GM12873 (cell line): Measurements from ENCODE around the gene NOL3.

Experiments
- TF ChIP-seq, protein P1 (sequence below): IDR thresholded peaks from 2 replicates; pipeline ENCODE4 v1.5.1; 2012; ENCODE audit warnings: low read depth, mild to moderate bottlenecking, moderate library complexity, low read length, control low read depth; ENCODE audit not compliant: insufficient read depth; ENCODE audit errors: missing control alignments

The NOL3 gene

DNA sequence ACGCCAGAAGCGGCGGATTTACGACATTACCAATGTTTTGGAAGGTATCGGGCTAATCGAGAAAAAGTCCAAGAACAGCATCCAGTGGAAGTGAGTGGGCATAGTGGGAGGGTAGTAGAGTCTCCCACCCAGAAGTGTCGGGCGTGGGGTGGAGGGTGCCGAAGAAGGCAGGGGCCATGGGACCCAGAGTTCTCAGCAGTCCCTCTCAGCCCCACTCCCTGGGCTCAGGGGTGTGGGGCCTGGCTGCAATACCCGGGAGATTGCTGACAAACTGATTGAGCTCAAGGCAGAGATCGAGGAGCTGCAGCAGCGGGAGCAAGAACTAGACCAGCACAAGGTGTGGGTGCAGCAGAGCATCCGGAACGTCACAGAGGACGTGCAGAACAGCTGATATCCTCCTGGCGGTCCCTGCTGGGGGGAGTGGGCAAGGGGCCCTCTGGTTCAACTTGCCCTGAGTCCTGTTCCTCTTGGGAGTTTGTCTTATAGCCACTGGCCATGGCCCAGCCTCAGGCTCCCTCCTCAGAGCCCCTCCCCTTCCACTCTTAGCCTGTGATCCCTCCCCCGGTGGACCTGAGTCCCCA lies 22.5 kb downstream of the NOL3 start:
- TF ChIP-seq, protein P1, sequence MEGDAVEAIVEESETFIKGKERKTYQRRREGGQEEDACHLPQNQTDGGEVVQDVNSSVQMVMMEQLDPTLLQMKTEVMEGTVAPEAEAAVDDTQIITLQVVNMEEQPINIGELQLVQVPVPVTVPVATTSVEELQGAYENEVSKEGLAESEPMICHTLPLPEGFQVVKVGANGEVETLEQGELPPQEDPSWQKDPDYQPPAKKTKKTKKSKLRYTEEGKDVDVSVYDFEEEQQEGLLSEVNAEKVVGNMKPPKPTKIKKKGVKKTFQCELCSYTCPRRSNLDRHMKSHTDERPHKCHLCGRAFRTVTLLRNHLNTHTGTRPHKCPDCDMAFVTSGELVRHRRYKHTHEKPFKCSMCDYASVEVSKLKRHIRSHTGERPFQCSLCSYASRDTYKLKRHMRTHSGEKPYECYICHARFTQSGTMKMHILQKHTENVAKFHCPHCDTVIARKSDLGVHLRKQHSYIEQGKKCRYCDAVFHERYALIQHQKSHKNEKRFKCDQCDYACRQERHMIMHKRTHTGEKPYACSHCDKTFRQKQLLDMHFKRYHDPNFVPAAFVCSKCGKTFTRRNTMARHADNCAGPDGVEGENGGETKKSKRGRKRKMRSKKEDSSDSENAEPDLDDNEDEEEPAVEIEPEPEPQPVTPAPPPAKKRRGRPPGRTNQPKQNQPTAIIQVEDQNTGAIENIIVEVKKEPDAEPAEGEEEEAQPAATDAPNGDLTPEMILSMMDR, result no peak

DNA sequence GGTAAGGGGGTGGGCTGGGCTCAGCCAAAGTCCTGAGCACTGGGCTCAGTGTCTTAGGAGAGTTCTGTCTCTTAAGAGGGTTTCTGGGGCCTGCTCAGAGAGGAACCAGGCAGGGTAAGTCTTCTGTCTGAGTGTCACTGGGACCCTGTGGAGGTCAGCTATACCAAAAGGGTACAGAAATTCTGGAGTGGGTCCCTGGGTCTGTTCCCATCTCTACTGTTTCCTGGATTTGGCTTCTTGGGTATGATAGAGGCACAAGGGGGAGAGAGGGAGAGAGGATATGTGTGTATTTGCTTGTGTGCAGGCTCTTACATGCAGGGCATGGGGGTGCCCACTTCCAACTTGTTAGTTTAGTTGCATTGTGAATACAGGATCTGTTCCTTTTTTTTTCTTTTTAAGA lies 23.2 kb downstream of the NOL3 start:
- TF ChIP-seq, protein P1, result no peak

DNA sequence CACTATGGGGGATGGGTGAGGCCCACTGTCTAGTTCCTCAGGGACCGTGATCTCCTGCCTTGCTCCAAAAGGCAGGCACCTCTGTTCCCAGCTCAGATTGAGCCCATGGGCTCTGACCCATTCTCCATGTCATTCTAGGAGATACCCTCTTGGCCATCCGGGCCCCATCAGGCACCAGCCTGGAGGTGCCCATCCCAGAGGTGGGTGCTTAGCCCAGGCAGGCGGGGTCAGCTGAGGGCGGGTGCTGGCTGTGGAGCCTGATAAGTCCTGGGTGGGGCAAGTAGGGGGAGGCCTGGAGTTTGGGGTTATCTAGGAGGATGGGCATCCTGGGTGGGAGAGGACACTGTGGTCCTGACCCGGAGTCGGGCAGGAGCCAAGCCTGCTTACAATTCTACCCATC lies 23.9 kb downstream of the NOL3 start:
- TF ChIP-seq, protein P1, result no peak

DNA sequence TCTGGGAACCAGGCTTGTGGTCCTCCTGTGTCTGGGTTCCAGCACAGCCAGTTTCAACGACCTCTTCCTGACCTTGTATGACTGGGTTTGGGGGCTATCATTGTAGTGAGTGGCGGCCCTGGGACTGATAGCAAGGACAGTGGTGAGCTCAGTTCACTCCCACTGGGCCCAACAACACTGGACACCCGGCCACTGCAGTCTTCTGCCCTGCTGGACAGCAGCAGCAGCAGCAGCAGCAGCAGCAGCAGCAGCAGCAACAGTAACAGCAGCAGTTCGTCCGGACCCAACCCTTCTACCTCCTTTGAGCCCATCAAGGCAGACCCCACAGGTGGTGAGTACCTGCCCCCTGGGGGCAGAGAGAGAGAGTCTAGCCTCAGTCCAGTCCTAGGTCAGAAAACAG lies 25.3 kb downstream of the NOL3 start:
- TF ChIP-seq, protein P1, result no peak

DNA sequence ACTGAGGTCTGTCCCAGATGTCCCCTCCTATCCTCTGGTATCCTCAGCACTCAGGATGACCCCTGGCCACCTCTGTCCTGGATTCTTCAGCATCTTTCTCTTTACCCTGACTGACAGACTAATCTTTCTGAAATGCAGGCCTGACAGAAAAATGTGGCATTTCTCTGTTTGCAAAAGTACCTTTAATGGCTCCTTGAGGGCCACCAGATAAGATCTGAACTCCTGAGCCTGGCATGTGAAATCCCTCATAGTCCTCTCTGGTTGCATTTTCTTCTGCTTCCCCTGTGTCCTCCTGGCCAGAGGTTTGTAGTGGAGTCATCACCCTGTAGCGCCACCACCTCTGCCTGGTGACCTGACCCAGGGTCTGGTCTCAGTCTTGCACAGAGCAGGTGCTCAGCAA lies 26.5 kb downstream of the NOL3 start:
- TF ChIP-seq, protein P1, result no peak

DNA sequence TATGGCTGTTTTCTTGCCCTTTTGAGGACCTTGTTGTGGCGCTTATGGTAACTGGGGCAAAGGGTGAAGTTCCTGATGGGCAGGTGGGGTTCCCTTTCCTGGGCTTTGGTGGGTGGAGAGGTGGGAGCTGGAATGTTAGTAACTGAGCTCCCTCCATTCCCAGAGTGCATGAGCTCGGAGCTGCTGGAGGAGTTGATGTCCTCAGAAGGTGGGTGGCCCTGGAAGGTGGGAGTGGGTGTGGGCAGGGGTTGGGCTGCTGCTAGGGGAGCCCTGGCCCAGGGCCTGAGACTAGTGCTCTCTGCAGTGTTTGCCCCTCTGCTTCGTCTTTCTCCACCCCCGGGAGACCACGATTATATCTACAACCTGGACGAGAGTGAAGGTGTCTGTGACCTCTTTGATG lies 27.4 kb downstream of the NOL3 start:
- TF ChIP-seq, protein P1, result no peak

DNA sequence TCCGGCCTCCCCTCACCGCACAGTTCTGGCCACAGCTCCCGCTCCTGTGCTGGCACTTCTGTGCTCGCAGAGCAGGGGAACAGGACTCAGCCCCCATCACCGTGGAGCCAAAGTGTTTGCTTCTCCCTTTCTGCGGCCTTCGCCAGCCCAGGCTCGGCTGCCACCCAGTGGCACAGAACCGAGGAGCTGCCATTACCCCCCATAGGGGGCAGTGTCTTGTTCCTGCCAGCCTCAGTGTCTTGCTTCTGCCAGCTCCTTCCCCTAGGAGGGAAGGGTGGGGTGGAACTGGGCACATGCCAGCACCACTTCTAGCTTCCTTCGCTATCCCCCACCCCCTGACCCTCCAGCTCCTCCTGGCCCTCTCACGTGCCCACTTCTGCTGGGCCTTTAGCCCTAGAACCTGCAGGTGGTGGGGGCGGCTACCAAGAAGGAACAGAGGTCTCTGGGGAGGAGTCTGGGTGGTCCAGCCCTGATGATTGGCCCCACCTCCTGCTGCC lies 27.9 kb downstream of the NOL3 start:
- TF ChIP-seq, protein P1, result peak; percentile 69
